Hematopoietic multipotent progenitor cell treated with erythropoietin and hydrocortisone succinate and interleukin-3 and kit ligand, for 15 days (in vitro differentiated cells): Measurements from ENCODE around the gene ITPKB.

ENCODE experiments used
- DNase-seq: peaks from one replicate; pipeline ENCODE4 v3.0.0-alpha.2; 2015; ENCODE audit warnings: low spot score

ITPKB gene

GRCh38 chr1:226665505-226666163, 73.4 kb downstream of the ITPKB start:
- DNase-seq = no peak

DNA sequence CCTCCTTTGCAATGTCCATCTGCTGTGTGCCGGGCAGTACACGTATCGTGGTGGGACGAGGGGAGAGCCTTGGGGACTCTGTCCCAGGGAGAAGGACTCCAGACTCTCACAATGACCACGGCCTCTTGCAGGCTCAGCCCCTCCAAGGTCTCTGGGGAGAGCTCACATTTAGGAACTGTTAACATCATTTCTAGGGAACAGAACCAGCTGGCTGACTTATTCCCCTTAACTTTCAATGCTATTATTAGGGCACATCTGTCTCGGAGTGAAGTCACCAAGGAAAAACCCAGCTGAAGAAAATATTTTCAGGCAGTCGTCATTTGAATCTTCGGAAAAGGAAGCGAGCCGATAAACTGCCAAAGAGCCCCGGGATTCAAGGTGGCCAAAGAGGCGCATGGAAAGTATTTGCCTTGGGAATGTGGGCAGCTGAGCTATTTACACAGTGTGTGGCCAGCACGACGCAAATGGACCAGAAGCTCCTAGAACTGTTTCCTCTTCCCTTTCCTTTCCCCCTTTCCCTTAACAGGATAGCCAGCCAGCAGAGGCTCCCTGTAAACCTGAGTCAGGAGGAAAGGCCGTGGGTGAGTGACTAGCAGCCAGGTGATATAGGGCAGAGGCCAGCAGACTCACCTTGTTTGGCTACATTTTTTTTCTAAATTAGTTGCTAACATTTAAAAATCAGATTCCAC, 74.5 kb downstream of the ITPKB start:
- DNase-seq = no peak

DNA sequence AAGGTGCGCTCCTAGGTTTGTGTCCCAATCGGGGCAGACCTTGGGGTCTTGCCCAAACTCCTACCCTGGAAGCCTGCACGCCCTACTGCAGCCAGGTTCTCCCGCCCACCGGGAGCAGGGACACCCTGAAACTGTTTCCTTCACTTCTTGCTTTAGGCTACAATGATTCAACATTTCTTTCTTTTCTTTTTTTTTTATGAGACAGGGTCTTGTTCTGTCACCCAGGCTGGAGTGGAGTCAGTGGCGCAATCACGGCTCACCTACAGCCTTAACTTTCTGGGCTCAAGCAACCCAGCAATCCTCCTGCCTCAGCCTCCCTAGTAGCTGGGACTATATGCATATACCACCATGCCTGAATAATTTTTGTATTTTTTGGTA, 75.8 kb downstream of the ITPKB start:
- DNase-seq = no peak

DNA sequence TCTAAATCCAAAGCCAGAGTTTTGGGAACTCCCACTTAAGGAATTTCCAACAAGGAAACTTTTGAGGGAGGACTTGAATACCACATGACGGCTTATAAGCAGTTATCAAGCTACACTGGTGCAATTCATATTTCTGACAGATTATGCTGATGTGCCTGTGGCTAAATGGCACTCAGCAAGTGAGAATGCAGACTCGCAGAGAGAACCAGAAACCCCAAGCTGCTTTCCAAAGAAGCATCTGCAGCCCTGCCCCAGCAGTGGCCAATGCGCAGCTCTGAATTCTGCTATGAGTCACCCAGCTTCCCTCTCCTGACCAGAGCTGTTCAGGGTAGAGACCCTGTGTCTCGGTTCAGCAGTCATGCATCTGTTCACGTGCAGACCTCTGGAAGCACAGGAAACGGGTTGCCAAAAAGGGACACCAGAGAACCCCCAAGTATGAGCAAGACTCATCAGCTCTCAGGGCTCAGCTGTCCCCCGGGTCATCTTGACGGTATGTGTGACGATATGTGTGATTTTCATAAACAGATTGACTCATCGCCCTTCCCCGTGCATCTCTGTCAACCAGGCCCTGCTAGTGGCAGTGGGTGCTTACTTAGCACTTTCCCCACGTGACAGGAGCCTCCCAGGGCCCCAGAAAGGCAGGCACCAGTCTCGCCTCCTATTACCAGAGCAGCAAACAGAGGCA, 76.3 kb downstream of the ITPKB start:
- DNase-seq = peak; percentile 15

DNA sequence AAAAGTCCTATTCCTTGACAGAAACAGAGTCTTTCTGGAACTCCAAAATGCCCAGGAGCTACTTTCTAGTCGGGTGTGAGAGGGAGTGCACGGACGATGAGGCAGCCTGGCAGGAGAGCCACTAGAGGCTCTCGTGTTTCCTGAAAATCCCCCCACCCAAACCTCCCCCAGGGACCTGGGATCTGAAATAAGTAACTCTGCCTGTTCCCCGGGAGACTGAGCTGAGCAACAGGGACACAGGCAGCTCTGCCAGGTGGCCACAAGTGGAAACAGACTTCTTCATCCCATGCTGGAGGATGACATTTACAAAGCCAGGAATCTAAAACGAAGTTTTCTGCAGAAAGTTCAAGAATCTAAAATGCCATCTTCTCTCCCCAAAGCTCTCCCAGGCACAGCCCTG, 77.1 kb downstream of the ITPKB start:
- DNase-seq = no peak

DNA sequence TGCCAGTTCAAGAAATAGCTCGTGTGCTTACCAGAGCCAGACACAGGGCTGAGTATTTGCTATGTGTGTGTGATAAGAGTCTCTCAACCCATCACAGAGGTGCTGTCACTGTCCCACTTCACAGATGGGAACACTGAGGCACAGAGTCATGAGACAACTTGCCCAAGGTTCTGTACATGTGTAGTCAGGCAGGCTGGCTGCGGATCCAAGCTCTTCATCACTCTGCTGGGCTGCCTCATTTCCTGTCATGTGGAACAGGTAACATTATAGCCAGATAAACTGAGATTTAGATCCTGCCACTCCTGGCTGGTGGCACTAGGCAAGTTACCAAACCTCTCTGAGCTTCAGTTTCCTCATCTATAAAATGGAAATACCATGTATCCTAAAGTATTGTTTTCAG, 77.8 kb downstream of the ITPKB start:
- DNase-seq = no peak

DNA sequence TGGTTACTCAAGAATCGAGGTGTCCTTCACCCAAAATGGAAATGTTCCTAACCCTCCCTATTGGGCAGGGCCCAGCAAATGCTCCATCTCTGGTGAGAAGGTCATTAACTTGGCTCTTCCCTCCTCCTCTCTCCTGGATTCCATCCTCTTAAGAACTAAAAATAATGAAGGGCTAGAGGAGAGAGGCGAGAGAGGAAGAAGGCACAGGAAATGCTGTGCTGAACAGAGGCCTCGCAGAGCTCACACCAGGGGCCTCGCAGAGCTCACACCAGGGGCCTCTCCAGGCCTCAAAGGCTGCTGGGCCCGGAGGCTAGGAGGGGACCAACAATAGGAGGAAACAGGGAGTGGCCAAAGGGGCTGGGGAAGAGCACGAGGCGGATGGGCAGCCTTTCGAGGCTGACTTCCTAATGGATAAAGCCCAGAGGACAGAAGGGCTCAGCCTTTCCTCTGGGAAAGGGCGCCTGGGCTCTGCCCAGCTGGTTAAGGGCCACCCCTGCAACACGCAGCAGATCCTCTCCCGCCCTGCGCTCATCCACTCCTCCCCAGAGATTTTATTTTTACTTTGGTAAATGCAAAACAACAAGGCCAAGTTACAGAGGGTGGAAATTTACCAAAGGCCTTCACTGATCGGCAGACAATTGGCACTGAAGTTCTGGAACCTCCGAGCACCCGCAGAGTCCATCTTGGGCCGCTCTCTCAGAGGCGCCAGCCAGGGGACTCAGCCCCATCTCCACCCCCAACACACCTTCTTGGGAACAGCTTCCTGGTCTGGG, 78.5 kb downstream of the ITPKB start:
- DNase-seq = no peak

DNA sequence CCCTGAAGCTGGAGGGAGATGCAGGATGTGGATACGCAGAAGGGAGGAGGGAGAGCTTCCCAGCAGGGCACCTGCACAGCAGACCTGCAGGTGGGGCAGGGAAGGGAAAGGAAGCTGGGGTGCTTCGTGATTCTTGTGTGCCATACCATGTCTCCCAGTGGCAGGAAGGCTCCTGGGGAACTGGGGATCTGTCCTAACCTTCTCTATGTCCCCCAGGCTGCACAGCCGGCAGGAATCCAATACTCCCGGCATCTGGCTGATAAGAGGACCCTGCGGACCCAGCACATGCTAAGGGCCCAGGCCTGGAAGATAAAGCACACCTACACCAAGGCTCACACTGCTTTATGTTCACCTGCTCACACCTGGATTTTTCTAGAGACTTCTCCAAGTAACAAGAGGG, 79.4 kb downstream of the ITPKB start:
- DNase-seq = no peak

DNA sequence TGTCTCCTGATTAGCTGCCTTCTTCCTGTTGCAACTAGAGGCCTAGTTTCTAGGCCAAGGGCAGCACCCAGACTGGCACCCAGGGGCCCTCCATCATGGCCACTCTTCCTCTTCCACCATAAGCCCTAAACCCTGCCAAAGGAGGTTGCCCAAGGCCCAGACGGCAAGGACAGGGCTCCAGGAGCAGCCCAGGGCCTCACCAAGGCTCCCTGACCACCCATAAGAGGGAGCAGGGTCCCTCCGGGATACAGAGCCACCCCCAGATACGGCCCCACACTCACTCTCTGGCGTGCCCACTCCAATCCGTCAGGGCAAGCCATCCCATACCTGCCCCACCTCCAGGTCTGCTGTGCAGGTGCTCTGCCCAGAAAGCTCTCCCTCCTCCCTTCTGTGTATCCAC, 79.9 kb downstream of the ITPKB start:
- no peak for DNase-seq

- no peak for DNase-seq
Observed at GRCh38 chr1:226658546-226659125, 80.4 kb downstream of the ITPKB start.

DNA sequence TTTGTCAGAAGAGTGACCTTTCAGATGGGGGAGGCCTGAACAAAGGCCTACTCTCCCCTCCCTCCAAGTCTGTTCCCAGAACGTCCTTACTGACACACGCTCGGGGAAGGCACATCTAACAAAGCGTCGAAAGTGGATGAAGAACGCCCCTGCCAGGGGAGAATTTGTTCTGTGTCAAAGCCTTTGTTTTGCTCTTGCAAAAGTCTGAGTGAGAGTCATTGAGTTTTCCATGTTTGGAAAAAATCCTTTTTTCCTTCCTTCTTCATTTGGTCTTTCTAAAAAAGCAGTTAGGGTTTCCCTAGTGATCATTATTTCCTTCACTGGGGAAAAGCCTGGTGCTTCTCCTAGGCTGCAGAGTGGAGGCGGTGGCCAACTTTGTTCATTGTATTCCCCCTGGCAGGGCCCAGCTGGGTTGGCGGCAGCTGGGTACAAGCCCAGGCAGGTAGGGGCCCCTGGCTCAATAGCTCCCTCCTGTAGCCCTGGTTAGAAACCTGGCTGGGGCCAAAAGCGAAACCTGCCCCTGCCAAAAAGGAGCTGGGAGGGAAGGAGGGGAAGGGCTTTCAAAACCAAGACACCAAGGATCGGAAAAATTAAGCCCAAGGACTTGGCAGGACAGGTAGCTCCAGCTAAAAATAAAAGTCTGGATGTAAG, 81.1 kb downstream of the ITPKB start:
- DNase-seq = no peak

DNA sequence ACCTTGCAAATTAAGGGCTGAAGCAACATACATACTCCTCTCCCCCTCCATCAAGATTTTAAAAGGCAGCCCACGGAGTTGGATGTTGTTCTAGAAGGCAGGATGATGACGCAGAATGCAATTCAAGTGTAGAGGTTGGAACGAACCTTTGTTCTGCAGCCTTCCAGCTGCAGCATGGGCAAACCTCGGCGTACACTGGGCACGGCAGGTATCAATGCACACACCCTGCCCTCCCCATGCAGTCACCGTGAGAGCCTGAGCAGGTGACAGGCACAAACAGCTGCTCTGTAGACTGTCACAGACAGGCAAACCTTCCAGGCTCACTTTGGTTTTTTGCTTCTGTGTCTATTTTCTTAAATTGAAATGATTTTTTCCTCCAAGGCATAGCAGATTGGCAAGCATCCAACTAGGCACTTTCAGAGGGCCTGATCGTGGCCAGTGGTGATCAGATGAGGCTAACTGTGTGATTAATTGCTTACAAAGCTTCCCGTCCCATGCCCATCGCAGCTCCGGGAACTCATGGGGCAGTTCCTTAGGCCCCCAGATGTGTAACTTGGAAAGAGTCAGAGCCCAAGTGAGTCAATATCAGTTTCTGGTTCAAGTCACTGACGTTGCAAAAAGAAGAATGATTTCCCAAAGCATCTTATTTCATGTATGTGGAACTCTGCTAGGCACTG, 82.3 kb downstream of the ITPKB start:
- DNase-seq = no peak

DNA sequence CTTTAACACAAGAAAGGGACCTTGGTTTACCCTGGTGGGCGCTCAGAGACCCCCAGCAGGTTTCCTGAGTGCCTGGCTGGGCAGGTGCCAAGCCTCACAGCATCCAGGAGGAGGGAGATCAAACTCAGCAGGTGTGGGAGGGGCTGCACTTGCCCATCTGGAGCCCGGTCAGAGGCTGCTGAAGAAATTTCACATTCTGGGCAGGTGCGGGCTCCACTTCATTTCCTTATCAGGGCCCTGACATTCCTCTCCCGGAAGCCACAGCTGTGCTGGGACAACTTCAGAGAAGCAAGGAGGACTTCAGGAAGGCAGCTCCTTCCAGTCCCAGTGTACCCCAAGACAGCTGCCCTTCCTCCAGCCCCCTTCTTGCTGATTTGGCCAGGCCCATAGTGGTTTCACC, 82.9 kb downstream of the ITPKB start:
- DNase-seq = no peak

GRCh38 chr1:226655251-226656163, 83.6 kb downstream of the ITPKB start:
- no peak for DNase-seq

DNA sequence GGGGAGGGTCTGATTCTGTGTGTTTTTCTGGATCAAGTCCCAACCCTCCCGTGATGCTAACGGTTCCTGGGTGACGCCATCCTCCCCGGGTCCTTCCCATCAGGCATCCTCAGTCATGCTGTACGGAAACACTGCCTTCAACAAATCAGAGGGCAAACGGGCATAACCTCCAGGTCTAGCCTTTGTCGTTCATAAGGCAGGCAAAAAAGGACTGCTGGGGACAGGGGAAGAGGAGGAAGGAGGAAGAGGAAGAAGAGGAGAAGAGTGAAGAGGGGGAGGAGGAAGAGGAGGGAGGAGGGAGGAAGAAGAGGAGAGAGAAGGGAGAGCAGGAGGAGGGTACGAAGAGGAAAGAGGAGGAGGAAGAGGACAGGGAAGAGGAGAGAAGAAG, 84.4 kb downstream of the ITPKB start:
- DNase-seq = no peak

- no peak for DNase-seq
Observed at GRCh38 chr1:226654046-226654667, 84.9 kb downstream of the ITPKB start.

GRCh38 chr1:226653311-226653921, 85.7 kb downstream of the ITPKB start:
- no peak for DNase-seq

DNA sequence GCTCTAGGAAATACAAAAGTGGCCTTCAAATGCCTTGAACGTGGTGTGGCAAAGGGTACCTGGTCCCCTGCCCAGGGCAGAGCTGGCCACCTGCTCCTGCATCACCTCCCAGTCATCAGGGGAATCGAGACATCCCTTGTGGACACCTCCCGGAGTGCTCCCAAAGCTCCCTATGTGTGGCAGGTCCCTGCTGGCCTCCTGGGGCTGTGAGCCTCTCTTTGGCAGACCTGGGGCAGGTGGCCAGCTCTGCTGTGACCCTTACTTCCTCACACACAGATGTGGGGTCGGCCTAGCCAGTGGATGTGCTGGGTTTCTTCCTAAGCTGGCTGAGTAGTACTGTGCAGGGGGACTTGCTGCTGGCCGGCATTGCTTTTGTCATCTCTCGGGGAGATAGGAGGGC, 86.5 kb downstream of the ITPKB start:
- DNase-seq = no peak

GRCh38 chr1:226651732-226652105, 87.4 kb downstream of the ITPKB start:
- no peak for DNase-seq
